Kidney (tissue), 14 donors: ENCODE measurements around the gene EPS8L3. TPM values are rescaled to one million over a fixed set of nuclear protein-coding genes. Genes with fewer than 3 reads are reported as not detected.
A peak's percentile ranks its signal among the peaks of the same experiment; 100 is the strongest.

Experiments
- DNase-seq, 5 donors: peaks; one replicate each; pipeline ENCODE4 v3.0.0-alpha.2; 2013 to 2020
- FAIRE-seq: peaks from 2 replicates; lab custom pipeline; 2012; peaks lifted over from hg19 to GRCh38; lab: Jason Lieb, UNC
- H3K27ac ChIP-seq, 2 donors: one replicate each; pipeline ENCODE4 v1.7.0; 2013; ENCODE audit warnings: low read depth in 2 of 2, low read length in 2 of 2, inconsistent platforms in 1 of 2
- H3K27me3 ChIP-seq: one replicate; pipeline ENCODE4 v1.7.1; 2013; ENCODE audit warnings: low read length, inconsistent platforms; ENCODE audit not compliant: control insufficient read depth, insufficient read depth
- H3K36me3 ChIP-seq, 3 donors: one replicate each; pipeline versions ENCODE4 v1.7.0 to v1.7.1; 2013; ENCODE audit warnings: low read length in 3 of 3, control low read depth in 1 of 3, inconsistent platforms in 1 of 3; ENCODE audit not compliant: insufficient read depth in 3 of 3, control insufficient read depth in 2 of 3
- H3K4me1 ChIP-seq, 3 donors: one replicate each; pipeline versions ENCODE4 v1.7.0 to v1.7.1; 2013; ENCODE audit warnings: low read length in 3 of 3, inconsistent platforms in 1 of 3, low read depth in 1 of 3; ENCODE audit not compliant: control insufficient read depth in 2 of 3, insufficient read depth in 2 of 3
- H3K4me3 ChIP-seq, 3 donors: one replicate each; pipeline versions ENCODE4 v1.7.0 to v1.8.1; 2013; ENCODE audit warnings: low read length in 3 of 3, control low read depth in 1 of 3, inconsistent platforms in 1 of 3
- H3K9ac ChIP-seq, 3 donors: one replicate each; pipeline versions ENCODE4 v1.7.0 to v1.7.1; 2013; ENCODE audit warnings: low read length in 3 of 3, control low read depth in 1 of 3, inconsistent platforms in 1 of 3
- H3K9me3 ChIP-seq, 3 donors: one replicate each; pipeline versions ENCODE4 v1.7.0 to v1.7.1; 2013; ENCODE audit warnings: low read length in 3 of 3, control low read depth in 1 of 3, inconsistent platforms in 1 of 3; ENCODE audit not compliant: control insufficient read depth in 2 of 3, insufficient read depth in 1 of 3
- intact Hi-C: fragments of 100-400 bp; cut with DNase I; formaldehyde crosslinking; loops from one replicate; pipeline ENCODE4 v1.11.1; 2022
- polyA plus RNA-seq: library from polyadenylated mRNA; stranded (reverse); fragments of 350-450 nt; fragmentation: Illumina TruSeq; extraction: RNeasy Lipid Tissue Mini Kit (QIAGEN cat#74804); gene quantifications from one replicate; pipeline ENCODE4 v1.2.3, GENCODE V29; 2014; ENCODE audit warnings: low read depth, low replicate concordance; ENCODE audit not compliant: insufficient read depth
- total RNA-seq: library from RNA; stranded (reverse); fragmentation: NEBNext Ultra II Directional; extraction: Animal tissue kit (Norgen Biotek cat#: 25700); gene quantifications from one replicate; pipeline ENCODE4 v1.2.1, GENCODE V29; 2021
- TF ChIP-seq, protein P1 (sequence below): IDR thresholded peaks from 3 replicates; pipeline ENCODE4 v1.5.1; 2012; ENCODE audit warnings: mild to moderate bottlenecking, moderate library complexity, borderline replicate concordance; ENCODE audit not compliant: insufficient read depth; ENCODE audit errors: extremely low read depth
- donor health status: control.
- donor health status: control.
- donor health status: control.
- donor health status: control.
- donor health status: control.
- donor health status: DM: yes; HTN: yes; CAD: no.
- donor health status: Normal renal cell carcinoma (clear cell type).

EPS8L3 gene
- total and polyA plus RNA-seq, 2 donors from 2014 or later, result 1.8 TPM; not detected in 1

DNA sequence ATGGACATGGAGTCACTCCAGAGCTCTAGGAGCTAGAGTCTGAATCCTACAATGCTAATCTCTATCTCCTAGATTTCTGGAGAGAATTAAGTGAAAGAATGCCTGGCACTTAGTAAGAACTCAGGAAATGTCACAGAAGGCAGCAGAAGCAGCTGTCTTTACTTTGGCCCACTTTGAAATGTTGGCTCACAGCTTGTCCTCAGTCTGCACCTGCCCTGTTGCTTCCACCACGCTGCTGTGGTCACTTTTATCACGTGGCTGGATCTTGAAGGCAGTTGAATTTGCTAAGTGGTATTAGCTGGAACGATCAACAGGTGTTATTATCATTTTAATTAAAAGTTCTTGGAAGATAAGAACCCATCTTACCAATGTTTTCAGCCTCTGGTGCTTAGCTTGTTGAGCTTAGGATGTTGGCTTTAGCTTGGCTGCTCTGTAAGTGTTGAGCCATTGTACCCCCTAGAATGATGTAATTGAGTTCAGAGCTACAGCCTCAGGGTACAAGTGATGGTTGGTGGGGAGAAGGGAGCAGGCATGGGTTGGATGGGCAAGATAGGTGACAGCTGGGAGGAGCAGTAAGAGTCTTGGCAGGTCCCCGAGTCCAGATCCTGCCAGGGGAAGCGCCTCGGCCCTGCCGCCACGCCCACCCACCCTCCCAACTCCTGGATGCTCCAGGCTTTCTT lies 41.9 kb upstream of the EPS8L3 start:
- no peaks in the 10 kb centered on the region for H3K4me1 ChIP-seq
- H3K36me3 ChIP-seq, result no peaks in the 10 kb centered on the region
- DNase-seq (peak in 1 of 5 donors; percentile 15), FAIRE-seq (no peak)
- intact Hi-C loops, result no loop called here
- no peaks in the 10 kb centered on the region for H3K9me3 ChIP-seq
- H3K27me3 ChIP-seq, result no peaks in the 10 kb centered on the region
- no peak overlapping the region for H3K9ac ChIP-seq
- TF ChIP-seq, protein P1, sequence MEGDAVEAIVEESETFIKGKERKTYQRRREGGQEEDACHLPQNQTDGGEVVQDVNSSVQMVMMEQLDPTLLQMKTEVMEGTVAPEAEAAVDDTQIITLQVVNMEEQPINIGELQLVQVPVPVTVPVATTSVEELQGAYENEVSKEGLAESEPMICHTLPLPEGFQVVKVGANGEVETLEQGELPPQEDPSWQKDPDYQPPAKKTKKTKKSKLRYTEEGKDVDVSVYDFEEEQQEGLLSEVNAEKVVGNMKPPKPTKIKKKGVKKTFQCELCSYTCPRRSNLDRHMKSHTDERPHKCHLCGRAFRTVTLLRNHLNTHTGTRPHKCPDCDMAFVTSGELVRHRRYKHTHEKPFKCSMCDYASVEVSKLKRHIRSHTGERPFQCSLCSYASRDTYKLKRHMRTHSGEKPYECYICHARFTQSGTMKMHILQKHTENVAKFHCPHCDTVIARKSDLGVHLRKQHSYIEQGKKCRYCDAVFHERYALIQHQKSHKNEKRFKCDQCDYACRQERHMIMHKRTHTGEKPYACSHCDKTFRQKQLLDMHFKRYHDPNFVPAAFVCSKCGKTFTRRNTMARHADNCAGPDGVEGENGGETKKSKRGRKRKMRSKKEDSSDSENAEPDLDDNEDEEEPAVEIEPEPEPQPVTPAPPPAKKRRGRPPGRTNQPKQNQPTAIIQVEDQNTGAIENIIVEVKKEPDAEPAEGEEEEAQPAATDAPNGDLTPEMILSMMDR, result no peak
- H3K27ac ChIP-seq, result no peak overlapping the region
- H3K4me3 ChIP-seq, result no peak overlapping the region

GRCh38 chr1:109804660-109805059 lies 40.9 kb upstream of the EPS8L3 start:
- Histone ChIP-seq H3K27ac (no peak overlapping the region), H3K4me1 (no peaks in the 10 kb centered on the region), H3K9me3 (no peaks in the 10 kb centered on the region), H3K27me3 (no peaks in the 10 kb centered on the region), H3K9ac (no peak overlapping the region), H3K4me3 (no peak overlapping the region), H3K36me3 (no peaks in the 10 kb centered on the region)
- intact Hi-C loops, result no loop called here
- DNase-seq (no peak), FAIRE-seq (no peak)
- TF ChIP-seq, protein P1, result no peak

DNA sequence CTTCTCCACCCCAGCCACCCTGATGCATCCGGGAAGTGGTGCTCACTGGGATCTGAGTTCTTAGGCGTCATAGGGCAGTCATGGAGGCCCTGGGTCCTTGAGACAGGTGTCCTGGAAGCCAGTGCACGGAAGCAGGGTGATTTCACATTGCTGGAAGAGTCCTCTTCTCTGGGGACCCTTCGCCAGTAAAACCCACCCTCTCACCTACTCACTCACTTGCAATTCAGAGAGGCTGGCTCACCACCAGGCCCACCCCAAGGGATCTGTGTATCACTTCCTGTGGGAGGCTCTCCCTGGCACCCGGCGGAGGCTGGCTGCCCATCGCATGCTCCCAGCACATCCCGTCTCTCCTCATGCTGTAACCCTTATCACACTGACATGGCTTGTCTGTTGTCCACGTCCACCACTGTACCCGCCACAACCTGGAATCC lies 40.2 kb upstream of the EPS8L3 start:
- Histone ChIP-seq H3K36me3 (no peaks in the 10 kb centered on the region), H3K9me3 (no peaks in the 10 kb centered on the region), H3K27me3 (no peaks in the 10 kb centered on the region), H3K4me3 (no peak overlapping the region), H3K9ac (no peak overlapping the region), H3K27ac (no peak overlapping the region), H3K4me1 (no peaks in the 10 kb centered on the region)
- intact Hi-C loops, result no loop called here
- FAIRE-seq (no peak), DNase-seq (peak in 1 of 5 donors; percentile 15)
- TF ChIP-seq, protein P1, result no peak
